Astrocyte of the spinal cord (primary cell): ENCODE results near the gene PCP4L1.

Source experiments
- DNase-seq: peaks from one replicate; pipeline ENCODE4 v3.0.0; 2011; ENCODE audit warnings: low read depth, low spot score
- H3K4me3 ChIP-seq: 2 replicates; pipeline ENCODE4 v1.5.1; 2011; ENCODE audit warnings: low read depth, mild to moderate bottlenecking, low read length, moderate library complexity
- CTCF ChIP-seq: IDR thresholded peaks from 2 replicates; pipeline ENCODE4 v1.5.1; 2012; ENCODE audit warnings: low read depth, mild to moderate bottlenecking, low read length, inconsistent platforms
- in situ Hi-C: cut with HindIII; loops from 2 replicates; pipeline ENCODE4 v1.10.0; 2017; ENCODE audit warnings: low sequenced_read_pairs

Gene PCP4L1

GRCh38 chr1:161229896-161230295, 28.6 kb upstream of the PCP4L1 start:
- no peak for TF ChIP-seq CTCF
- no peak overlapping the region for H3K4me3 ChIP-seq
- in situ Hi-C loops = no loop called here
- DNase-seq = no peak

DNA sequence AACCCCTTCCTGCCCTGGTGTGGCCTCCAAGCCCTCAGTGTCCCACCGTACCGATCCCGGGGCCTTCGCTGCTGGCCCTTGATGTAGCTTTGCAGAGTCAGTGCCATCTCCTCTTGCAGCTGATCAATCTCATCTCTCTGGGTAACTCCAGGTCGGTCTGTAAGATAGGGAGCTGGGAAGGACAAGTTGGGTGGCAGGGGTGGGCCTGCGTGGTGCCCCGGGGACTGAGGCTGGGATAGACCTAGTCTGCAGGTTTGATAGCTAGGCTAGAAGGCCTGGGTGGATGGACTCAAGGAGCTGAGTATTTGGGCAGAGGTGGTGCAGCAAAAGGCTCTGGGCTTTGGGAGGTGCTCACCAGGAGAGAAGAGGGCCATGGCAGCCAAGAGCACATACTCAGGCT, 27.8 kb upstream of the PCP4L1 start:
- no peak overlapping the region for H3K4me3 ChIP-seq
- DNase-seq = no peak
- TF ChIP-seq CTCF = no peak
- in situ Hi-C loops = no loop called here

GRCh38 chr1:161233102-161233501, 25.4 kb upstream of the PCP4L1 start:
- H3K4me3 ChIP-seq = no peak overlapping the region
- in situ Hi-C loops = no loop called here
- TF ChIP-seq CTCF = no peak
- no peak for DNase-seq

DNA sequence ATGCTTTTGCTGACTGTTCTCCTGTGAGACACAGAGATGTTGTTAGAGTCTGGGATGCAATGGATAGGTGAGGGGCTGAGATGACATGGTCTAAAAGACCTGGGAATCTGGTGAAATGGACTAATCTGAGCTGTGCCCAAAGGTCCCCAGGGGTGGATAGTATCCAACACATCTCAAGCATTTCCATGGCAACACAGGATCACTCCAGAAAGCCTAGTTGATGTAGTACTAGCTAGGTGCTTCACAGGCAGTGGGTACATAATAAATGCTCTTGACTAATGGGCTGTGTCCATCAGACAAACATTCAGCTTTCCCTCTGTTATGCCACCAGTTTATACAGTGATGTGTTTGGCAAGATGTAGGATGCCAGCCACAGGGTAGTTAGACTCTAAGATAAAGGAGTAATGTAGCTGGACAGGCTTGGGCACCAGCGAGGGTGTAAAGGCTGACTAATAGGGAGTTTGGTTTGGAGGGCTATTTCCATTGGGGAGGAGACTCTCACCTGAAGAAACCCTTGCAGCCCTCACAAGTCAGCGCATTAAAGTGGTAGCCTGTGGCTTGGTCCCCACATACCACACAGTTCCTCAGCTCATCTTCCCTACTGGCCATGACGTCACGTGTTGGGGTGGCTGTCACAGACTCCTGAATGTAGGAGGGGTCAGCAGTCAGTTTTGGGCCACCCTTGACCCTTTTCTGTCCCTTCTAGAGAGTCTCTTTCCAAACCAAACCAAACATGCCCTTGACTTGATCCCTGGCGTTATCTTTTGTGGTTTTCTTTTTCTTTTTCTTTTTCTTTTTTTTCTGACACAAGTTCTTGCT, 22.4 kb upstream of the PCP4L1 start:
- in situ Hi-C loops = no loop called here
- H3K4me3 ChIP-seq = no peak overlapping the region
- TF ChIP-seq CTCF = no peak
- no peak for DNase-seq

DNA sequence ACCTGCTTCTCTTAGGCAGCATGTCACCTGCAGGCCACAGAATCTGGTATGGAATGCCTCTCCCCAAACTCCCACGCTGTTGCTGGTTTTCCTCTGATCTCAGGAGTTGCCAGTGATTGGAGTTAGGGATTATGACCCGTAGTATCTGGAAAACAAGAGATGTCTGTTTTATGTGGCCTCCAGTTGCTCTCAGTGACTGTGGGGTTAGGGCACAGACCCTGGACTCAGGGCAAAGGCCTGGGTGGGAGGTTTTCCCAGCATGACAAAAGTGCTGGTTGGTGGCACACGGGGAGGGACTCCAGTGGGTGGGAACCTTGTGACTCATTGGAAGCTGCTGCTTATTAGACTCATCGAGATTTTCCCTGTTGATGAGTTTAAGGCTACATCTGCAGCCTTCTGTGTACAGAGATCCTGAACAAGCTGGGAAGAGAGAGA, 20.5 kb upstream of the PCP4L1 start, which contains the start of gene NR1I3:
NR1I3 (minus strand) TSS at position 165 of the 435 bp plus-strand sequence. CDS start 1,638 bp downstream, outside the sequence.
- no peak for DNase-seq
- in situ Hi-C loops = no loop called here
- no peak within 1 kb of the TSS for H3K4me3 ChIP-seq
- no peak for TF ChIP-seq CTCF

- in situ Hi-C loops = no loop called here
- H3K4me3 ChIP-seq = no peak overlapping the region
- TF ChIP-seq CTCF = no peak
- DNase-seq = no peak
Measured at GRCh38 chr1:161241682-161242081, 16.9 kb upstream of the PCP4L1 start.
